GM12878 (cell line): Measurements from ENCODE around the gene HIC1. TPM values are rescaled to one million over a fixed set of nuclear protein-coding genes. Genes with fewer than 3 reads are reported as not detected.

Experiments used
- ATAC-seq: fragments of 200-7000 bp; cut with Tn5 transposase; 3 replicates; pipeline ENCODE4 v1.9.1; 2020; ENCODE audit warnings: mild to moderate bottlenecking, moderate library complexity
- BruUV-seq: library from RNA; stranded (reverse); fragments of 400-500 nt; replicated peaks from 2 replicates; lab custom pipeline; 2021; lab: Mats Ljungman, UMichigan
- CTCF ChIA-PET: fragments of 300-600 bp; sonication (Branson Sonifier 250); formaldehyde crosslinking; extraction: SDS; loops from one replicate; lab custom pipeline; 2021; ENCODE audit warnings: inconsistent platforms; lab: Yijun Ruan, JAX
- POLR2A ChIA-PET: fragments of 350-600 bp; formaldehyde crosslinking; extraction: SDS; loops from one replicate; lab custom pipeline; 2021; ENCODE audit warnings: inconsistent platforms; lab: Charles Lee
- RAD21 ChIA-PET: fragments of 300-600 bp; sonication (Branson Sonifier 250); formaldehyde crosslinking; loops from one replicate; lab custom pipeline; 2023; ENCODE audit warnings: antibody characterized with exemption; ENCODE audit not compliant: unreplicated experiment; lab: Charles Lee
- SMC1A ChIA-PET: fragments of 300-600 bp; sonication (Branson Sonifier 250); formaldehyde crosslinking; loops from one replicate; lab custom pipeline; 2023; ENCODE audit not compliant: unreplicated experiment, uncharacterized antibody; lab: Charles Lee
- DNase-seq: peaks from one replicate; pipeline ENCODE4 v3.0.0-alpha.2; 2011; ENCODE audit warnings: low read depth, low spot score
- FAIRE-seq: peaks from 3 replicates; lab custom pipeline; 2011; peaks lifted over from hg19 to GRCh38; lab: Jason Lieb, UNC
- H2AFZ ChIP-seq: 2 replicates; pipeline ENCODE4 v1.6.0; 2011; ENCODE audit warnings: low read depth, low read length, control low read depth; ENCODE audit not compliant: control insufficient read depth
- H3K27ac ChIP-seq: 2 replicates; pipeline ENCODE4 v1.5.1; 2011; ENCODE audit warnings: control low read depth; ENCODE audit not compliant: control insufficient read depth, insufficient read depth
- H3K27me3 ChIP-seq, 2 experiments: replicated peaks in 1 of 2; 2 replicates each; pipeline versions ENCODE4 v1.6.0 to v1.6.1; 2011; ENCODE audit warnings: low read length in 1 of 2; ENCODE audit not compliant: control insufficient read depth in 2 of 2, insufficient read depth in 2 of 2
- H3K36me3 ChIP-seq, 2 experiments: 2 replicates each; pipeline ENCODE4 v1.5.1; 2011; ENCODE audit warnings: low read length in 1 of 2; ENCODE audit not compliant: control insufficient read depth in 2 of 2, insufficient read depth in 2 of 2
- H3K4me1 ChIP-seq: 2 replicates; pipeline ENCODE4 v1.6.1; 2011; ENCODE audit warnings: mild to moderate bottlenecking, low read length, moderate library complexity, mixed read lengths; ENCODE audit not compliant: control insufficient read depth, insufficient read depth
- H3K4me2 ChIP-seq: 2 replicates; pipeline ENCODE4 v1.6.0; 2011; ENCODE audit warnings: control low read depth; ENCODE audit not compliant: control insufficient read depth, insufficient read depth
- H3K4me3 ChIP-seq: fragments of 200-600 bp; sonication (generic); 2 replicates; pipeline ENCODE4 v1.5.1; 2016
- H3K79me2 ChIP-seq: 2 replicates; pipeline ENCODE4 v1.6.0; 2011; ENCODE audit warnings: low read length; ENCODE audit not compliant: control insufficient read depth, insufficient read depth
- H3K9ac ChIP-seq: 2 replicates; pipeline ENCODE4 v1.8.0; 2011; ENCODE audit warnings: low read length, control low read depth, mixed read lengths; ENCODE audit not compliant: control insufficient read depth, insufficient read depth
- H3K9me3 ChIP-seq: replicated peaks from 3 replicates; pipeline ENCODE4 v1.5.1; 2011; ENCODE audit warnings: mild to moderate bottlenecking, low read length; ENCODE audit not compliant: control insufficient read depth, insufficient read depth
- H4K20me1 ChIP-seq: 2 replicates; pipeline ENCODE4 v1.6.0; 2011; ENCODE audit not compliant: control insufficient read depth, insufficient read depth
- BHLHE40 ChIP-seq, 2 experiments: fragments of 450-650 bp in 1 of 2; IDR thresholded peaks; 2 replicates each; pipeline ENCODE4 v1.6.1; 2011 to 2017; ENCODE audit warnings: low read depth in 2 of 2, borderline replicate concordance in 1 of 2, improper control_type of control experiment in 1 of 2, low read length in 1 of 2, mild to moderate bottlenecking in 1 of 2
- CREB1 ChIP-seq: IDR thresholded peaks from 2 replicates; pipeline ENCODE4 v1.6.1; 2012; ENCODE audit warnings: low read depth, mild to moderate bottlenecking, inconsistent platforms
- IRF5 ChIP-seq: fragments of 450-650 bp; IDR thresholded peaks from 2 replicates; pipeline ENCODE4 v1.6.1; 2017; ENCODE audit warnings: borderline replicate concordance
- SMAD5 ChIP-seq: IDR thresholded peaks from 2 replicates; pipeline ENCODE4 v1.6.1; 2016; ENCODE audit warnings: antibody characterized with exemption, low read depth
- TCF7 ChIP-seq: IDR thresholded peaks from 2 replicates; pipeline ENCODE4 v1.6.1; 2014; ENCODE audit warnings: antibody characterized with exemption, borderline replicate concordance
- ZNF622 ChIP-seq: fragments of 450-650 bp; IDR thresholded peaks from 2 replicates; pipeline ENCODE4 v1.6.1; 2017; ENCODE audit warnings: mild to moderate bottlenecking, inconsistent platforms
- WGBS: methylation state at CpG from one replicate; pipeline ENCODE4 v1.1.6; 2016; ENCODE audit warnings: low lambda C conversion rate; ENCODE audit not compliant: insufficient replicate concordance, insufficient coverage; ENCODE audit errors: missing lambda C conversion rate; 5-methylcytosine and 5-hydroxymethylcytosine counted together
- in situ Hi-C: fragments of 300-500 bp; cut with MboI; formaldehyde crosslinking; loops from 9 replicates; pipeline ENCODE4 v1.14.3; 2018; ENCODE audit warnings: mixed read lengths
- intact Hi-C: fragments of 100-400 bp; cut with micrococcal nuclease; formaldehyde crosslinking; loops from one replicate; pipeline ENCODE4 v1.14.2; 2022; ENCODE audit not compliant: unreplicated experiment
- polyA plus RNA-seq, 11 experiments: library from polyadenylated mRNA; depleted of rRNA in 4 of 11; unstranded in 6 of 11; stranded (reverse) in 5 of 11; fragments of >200 nt; fragmentation: Nextera tagmentation in 4 of 11; fragmentation: Illumina TruSeq in 1 of 11; extraction: Ambion mirVana in 4 of 11; extraction: Trizol in 1 of 11; gene quantifications; 1 replicate in 1 of 11; 2 replicates in 10 of 11; pipeline versions ENCODE4 v1.2.1 to v1.2.3, GENCODE V29; 2011 to 2016; ENCODE audit warnings: inconsistent platforms in 2 of 11, missing spikeins in 2 of 11, low read depth in 1 of 11
- total RNA-seq, 4 experiments: library from RNA; depleted of rRNA in 3 of 4; stranded (reverse); fragments of >200 nt in 3 of 4; fragmentation: Illumina TruSeq in 1 of 4; extraction: Trizol in 1 of 4; gene quantifications; 2 replicates each; pipeline versions ENCODE4 v1.2.1 to v1.2.3, GENCODE V29; 2013 to 2021

Gene HIC1
- total and polyA plus RNA-seq, 10 of the 15 experiments (the other 5 are each of a cell fraction or from before 2014, with no cell fraction given): 0.11 to 61.1 (median 4.9) TPM

- Histone ChIP-seq H3K36me3 (no peaks in the 10 kb centered on the region; a peak in 1 of 4 replicates), H4K20me1 (no peaks in the 10 kb centered on the region), H3K27me3 (peaks cover 2% of the 10 kb centered on the region in 2 experiments; a peak in 3 of 4 replicates), H3K4me2 (peak overlapping the region; percentile 9; the same call in 1 of the 2 replicates), H3K9me3 (no peaks in the 10 kb centered on the region), H2AFZ (no peak overlapping the region), H3K9ac (no peak overlapping the region), H3K4me3 (peak overlapping the region; percentile 61; the same call in 1 of the 2 replicates), H3K79me2 (peaks cover 19% of the 10 kb centered on the region), H3K27ac (no peak overlapping the region), H3K4me1 (peaks cover 10% of the 10 kb centered on the region)
- DNase-seq (no peak), ATAC-seq (no peak), FAIRE-seq (no peak)
- CTCF ChIA-PET: interaction anchor here (1.0 to 1.3 kb wide), 2 partner anchors 193 to 194 kb away, joined by 4 to 5 read pairs; no protein-coding TSS in a partner anchor
- 10% methylated on average over 38 of the region's 81 CpGs for WGBS
- POLR2A ChIA-PET: interaction anchor here (1.0 kb wide), 1 partner anchor 287 kb away, joined by 3 read pairs; no protein-coding TSS in a partner anchor
- in situ Hi-C loops (loop anchor here (5.0 kb wide), 1 partner anchor 301 kb away; no protein-coding TSS in a partner anchor), intact Hi-C loops (loop anchor here (5.0 kb wide), 1 partner anchor 286 kb away; the partner anchor contains the start of genes SGSM2 and TSR1)
- TF ChIP-seq TCF7 (no peak), BHLHE40 (IDR thresholded peaks at IDR 0.05; ENCODE audit: borderline replicate concordance in 1 of 2, low read depth in 2 of 2, low read length in 1 of 2) (0 out of 4 replicates have a peak, but pooled peaks of 1 of the 2 experiments have one; percentile 5), CREB1 (0 out of 2 replicates have a peak, but pooled peaks have one; percentile 33), IRF5 (no peak), SMAD5 (no peak), ZNF622 (no peak)
- RAD21 ChIA-PET: interaction anchor here (0.8 to 1.7 kb wide), 5 partner anchors 19 to 232 kb away, joined by 3 to 6 read pairs (median 3); no protein-coding TSS in a partner anchor
- SMC1A ChIA-PET: interaction anchor here (1.8 kb wide), 1 partner anchor 194 kb away, joined by 7 read pairs; no protein-coding TSS in a partner anchor
- BruUV-seq: no TSS peak
Observed at GRCh38 chr17:2051061-2051932, 3.6 kb upstream of the HIC1 start.
